Measurements from ENCODE around the gene INPP4B. TPM values are rescaled to one million over a fixed set of nuclear protein-coding genes. Genes with fewer than 3 reads are reported as not detected.
A peak's percentile ranks its signal among the peaks of the same experiment; 100 is the strongest.

The INPP4B gene
- total RNA-seq, 1 donor from 2014 or later, result 12.1 TPM

DNA sequence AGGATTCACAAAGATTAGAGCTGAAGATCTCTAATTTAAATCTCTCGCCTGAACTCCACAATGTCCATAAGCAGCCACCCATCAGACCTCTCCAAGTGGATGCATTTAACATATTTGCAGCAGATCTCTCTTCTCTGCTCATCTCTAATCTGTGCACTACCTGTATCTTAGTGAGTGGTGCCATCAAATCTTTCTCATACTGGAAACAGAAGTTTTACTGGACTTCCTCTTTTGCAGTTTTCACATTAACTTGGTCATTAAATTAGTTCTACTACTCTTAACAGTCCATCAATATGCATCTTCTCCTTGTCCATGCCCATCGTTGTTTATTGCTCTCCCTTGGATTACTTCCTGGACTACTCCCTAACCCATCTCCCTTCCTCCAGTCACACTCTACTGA, 721.2 kb downstream of the INPP4B start:
- ATAC-seq, result no peak
- no peak for DNase-seq (ENCODE audit: missing footprints)
- intact Hi-C loops (cut with DNase I), result loop anchor here (5.0 kb wide), 1 partner anchor 227 kb away; no protein-coding TSS in a partner anchor

DNA sequence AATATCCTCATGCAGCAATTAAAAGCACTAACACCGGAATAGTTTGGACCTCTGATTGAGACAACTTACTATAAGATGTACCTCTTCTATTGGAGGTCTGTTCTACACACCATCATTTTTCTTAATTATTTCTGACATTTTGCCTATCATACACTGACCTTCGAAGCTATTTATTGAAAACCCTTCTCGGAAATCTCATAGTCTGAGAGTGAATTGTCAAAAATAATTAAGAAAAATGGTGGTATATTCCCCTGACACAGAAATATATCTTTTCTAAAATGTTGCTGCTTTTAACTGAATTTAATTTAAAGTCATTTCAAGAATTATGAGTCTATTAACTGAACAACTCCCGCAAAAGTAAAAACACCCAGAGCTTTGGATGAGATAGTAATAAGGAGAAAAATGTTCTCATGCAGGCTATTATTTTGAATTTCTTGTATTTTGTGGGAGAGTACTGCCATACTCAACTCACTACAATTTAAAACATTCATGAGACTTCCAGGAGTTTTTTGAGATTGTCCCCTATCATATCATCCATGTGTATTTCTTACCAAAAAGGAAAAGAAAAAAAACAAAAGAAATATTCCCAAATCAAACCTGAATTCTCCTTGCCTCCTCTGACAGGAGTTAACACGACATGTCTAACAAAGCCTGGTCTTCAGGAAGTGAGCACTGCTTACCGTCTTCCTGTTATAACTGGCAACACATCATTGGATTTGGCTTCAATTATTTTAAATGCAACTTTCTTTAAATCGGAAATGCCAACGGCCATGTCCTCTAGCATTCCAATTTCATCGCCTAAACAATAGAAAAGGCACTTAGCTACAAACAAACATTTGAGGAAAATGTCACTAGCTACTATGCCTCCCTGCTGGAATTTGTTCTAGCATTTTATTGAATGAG, 724.4 kb downstream of the INPP4B start:
- intact Hi-C loops (cut with DNase I), result loop anchor here (5.0 kb wide), 1 partner anchor 231 kb away; no protein-coding TSS in a partner anchor
- DNase-seq (ENCODE audit: missing footprints) (no peak), ATAC-seq (no peak)

DNA sequence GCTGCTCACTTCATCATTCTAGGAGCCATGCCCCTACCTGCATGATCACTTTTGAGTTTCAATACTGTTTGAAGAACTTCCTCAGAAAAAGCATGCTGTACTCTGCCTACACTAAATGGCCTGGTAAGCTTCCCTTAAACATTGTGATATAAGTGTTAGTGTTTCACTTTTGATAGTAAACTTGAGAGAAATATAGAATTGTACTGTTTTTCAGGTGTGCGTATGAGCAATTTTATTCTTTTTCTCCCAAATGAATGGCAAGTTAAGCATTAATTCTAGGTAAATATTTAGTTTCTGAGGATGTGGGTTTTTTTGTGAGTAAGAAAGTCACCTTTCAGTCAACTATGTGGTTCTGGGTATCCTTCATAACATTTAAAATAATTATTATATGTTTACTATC, 725.2 kb downstream of the INPP4B start:
- ATAC-seq (no peak), DNase-seq (ENCODE audit: missing footprints) (no peak)
- intact Hi-C loops (cut with DNase I), result loop anchor here (5.0 kb wide), 1 partner anchor 231 kb away; no protein-coding TSS in a partner anchor

DNA sequence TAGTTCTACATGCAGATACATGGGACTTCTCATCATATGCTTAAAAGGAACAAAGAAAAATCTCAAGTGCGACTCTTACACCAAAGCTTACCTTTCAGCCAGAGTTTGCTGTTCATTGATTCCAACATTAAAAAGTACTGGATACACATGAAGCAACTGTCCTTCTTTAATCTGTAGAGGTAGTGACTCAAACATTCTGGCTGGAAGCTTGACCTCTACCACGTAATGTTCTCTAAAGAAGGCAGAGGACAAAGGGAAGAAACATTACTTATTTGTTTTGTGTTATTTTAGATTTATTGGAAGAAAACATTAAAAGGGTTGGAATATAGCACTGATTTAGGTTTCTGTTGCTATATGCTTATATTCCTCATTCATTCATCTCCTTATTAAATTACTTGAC, 733.6 kb downstream of the INPP4B start:
- no peak for ATAC-seq
- intact Hi-C loops (cut with DNase I), result no loop called here
- DNase-seq (ENCODE audit: missing footprints), result no peak

DNA sequence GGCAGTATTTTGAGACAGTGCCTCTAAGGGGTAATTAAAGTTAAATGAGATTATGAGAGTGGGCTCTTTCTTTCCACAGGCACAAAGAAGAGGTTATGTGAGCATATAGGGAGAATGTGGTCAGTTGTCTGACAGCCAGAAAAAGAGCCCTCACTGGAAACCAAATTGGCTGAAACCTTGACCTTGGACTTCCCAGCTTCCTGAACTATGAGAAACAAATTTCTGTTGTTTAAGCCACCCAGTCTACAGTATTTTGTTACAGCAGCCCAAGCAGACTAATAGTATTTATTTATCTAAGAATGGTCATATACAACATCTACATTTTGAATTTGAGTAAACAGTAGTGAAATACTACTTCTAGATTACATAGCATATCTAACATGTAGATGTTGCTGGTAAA, 736.0 kb downstream of the INPP4B start:
- intact Hi-C loops (cut with DNase I), result no loop called here
- DNase-seq (ENCODE audit: missing footprints), result no peak
- ATAC-seq, result no peak

DNA sequence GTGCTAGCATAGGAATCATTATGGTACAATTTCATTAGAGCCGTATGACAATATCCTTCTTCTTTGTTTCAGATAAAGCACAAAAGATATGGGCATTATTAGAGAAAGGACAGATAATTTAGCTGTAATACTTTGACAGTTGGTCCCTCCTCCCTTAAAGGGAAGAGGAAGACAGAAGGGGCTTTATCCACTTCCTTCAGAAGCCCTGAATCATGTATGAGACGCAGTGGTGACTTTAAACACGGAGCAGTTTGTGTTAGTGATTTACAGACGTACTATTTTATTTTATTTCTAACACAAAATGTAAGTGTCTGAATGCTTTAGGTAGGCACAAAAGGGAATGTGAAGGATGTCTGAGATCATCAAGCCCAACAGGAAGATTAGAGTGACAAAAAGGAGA, 742.1 kb downstream of the INPP4B start:
- ATAC-seq, result no peak
- intact Hi-C loops (cut with DNase I), result no loop called here
- no peak for DNase-seq (ENCODE audit: missing footprints)

DNA sequence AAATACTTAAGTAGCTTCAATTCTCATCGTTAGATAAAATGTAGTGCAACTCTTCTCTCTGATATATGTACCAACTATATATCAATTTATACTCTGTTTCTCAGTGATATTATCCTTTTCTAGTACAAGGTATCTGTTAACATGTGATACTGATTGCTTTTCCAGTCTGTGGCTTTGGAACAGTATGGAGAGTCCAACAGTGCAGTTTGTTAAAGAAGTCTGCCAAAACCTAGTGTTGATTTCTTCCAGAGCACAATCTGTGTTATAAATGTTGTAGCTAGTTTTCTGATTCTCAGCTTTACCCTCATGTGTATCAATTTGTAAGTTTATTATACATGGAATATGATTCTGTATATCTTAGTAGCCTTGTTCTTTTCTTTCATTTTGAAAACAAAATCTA, 744.7 kb downstream of the INPP4B start:
- DNase-seq (ENCODE audit: missing footprints), result no peak
- ATAC-seq, result no peak
- intact Hi-C loops (cut with DNase I), result no loop called here

DNA sequence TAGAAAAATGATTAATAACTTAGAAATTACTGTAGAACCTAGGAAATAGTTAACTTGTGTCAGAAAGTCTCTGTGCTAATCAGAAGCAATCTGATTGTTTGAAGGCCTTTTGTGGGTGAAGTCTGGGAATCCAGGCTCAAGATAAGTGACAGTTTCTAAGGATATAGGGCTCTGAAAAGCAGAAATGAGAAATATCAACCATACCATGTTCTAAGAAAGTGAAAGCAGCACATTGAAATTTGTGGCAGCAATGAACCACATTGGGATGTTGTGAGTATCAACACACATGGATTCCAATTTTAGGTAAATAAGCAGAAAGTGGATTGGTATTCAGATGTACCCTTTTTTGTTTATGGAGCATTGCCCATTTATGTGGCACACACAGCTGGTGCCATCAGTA, 745.2 kb downstream of the INPP4B start:
- intact Hi-C loops (cut with DNase I), result no loop called here
- DNase-seq (ENCODE audit: missing footprints) (no peak), ATAC-seq (no peak)

DNA sequence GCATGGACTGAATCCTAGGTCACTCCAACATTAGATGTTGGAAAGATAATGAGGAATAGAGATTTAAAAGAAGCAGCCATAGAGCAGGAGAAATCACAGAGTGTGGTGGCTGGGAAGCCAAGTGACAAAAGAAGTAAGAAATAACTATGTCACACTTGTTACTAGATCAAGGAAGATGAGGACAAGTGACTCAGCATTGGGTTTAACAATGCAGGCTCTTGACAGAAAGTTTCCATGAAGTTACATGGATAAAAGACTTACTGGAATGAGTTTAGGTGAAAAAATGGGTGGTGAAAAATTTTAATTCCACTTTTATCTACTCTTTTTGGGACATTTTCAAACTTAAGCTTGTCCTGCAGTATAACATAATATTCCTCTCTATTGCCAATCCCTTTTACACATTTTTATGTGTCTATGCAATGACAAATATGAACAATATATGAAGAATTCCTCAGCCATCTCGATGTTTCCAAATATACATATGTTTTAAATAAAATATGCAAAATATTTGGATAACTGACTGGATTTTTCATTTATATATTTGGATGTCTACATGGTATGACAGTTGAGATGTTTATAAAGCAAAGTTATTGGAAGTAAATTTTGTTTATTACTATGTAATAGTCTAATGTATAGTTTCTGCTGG, 747.1 kb downstream of the INPP4B start:
- intact Hi-C loops (cut with DNase I), result no loop called here
- no peak for ATAC-seq
- DNase-seq (ENCODE audit: missing footprints), result no peak

DNA sequence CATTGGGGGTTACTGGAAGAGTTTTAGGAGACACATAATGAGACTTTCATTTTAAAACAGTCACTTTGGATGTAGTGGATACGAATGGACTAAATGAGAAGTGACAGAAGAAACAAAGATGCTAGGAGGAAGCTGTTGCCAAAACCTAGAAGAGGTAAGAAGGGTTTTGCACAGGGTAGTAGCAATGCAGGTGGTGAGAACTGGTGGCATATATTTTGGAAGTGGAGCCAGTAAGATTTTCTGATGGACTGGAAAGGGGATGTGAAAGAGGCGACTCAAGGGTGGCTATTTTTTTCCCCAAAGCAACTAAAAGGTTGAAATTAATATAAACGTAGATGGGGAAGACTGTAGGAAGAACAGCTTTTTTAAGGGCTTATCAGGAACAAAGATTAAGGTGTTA, 747.7 kb downstream of the INPP4B start:
- intact Hi-C loops (cut with DNase I), result no loop called here
- DNase-seq (ENCODE audit: missing footprints) (no peak), ATAC-seq (no peak)

DNA sequence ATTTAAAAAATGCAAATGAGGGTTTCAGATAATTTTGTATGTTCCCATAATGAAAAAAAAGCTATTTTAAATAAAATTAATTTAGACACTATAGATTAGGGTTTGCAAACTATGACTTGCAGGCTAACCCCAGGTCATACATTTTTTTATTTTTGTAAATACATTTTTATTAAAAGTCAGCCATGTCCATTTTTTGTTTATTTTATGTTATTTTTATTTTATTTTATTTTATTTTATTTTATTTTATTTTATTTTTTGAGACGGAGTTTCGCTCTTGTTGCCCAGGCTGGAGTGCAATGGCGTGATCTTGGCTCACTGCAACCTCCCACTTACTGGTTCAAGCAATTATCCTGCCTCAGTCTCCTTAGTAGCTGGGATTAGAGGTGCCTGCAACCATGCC, 749.1 kb downstream of the INPP4B start:
- intact Hi-C loops (cut with DNase I), result no loop called here
- ATAC-seq (no peak), DNase-seq (ENCODE audit: missing footprints) (no peak)

DNA sequence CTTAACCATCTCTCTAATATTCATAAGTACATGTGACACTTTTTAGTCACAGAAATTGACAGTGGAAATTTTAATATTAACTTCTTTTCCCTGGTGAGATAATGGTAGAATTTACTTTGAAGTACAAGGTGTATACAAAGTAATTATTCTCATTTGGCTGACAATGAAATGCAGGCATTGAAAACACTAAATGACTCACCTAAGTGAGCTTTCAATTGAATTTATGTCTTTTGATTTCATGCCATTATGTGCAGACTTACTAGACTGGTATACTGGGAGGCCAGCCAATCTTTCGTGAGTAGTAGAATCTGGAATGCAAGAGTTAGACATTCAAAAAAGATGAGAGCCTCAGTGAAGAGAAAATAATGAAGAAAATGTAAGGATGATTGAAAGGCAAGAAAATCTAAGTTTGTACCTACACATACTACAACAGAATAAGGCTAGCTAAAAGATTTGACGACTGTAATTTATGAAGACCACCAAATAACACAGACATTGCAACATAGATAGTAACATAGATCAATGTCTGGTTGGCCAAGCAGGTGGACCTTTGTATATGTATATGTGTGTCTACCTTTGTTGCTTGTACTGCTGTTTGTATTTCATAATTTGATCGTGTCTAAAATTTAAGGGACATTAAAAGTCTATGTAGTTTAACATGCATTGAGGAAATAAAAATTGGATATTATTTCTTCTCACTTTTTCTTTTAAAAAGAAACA, 750.1 kb downstream of the INPP4B start:
- intact Hi-C loops (cut with DNase I), result no loop called here
- DNase-seq (ENCODE audit: missing footprints), result no peak
- no peak for ATAC-seq

DNA sequence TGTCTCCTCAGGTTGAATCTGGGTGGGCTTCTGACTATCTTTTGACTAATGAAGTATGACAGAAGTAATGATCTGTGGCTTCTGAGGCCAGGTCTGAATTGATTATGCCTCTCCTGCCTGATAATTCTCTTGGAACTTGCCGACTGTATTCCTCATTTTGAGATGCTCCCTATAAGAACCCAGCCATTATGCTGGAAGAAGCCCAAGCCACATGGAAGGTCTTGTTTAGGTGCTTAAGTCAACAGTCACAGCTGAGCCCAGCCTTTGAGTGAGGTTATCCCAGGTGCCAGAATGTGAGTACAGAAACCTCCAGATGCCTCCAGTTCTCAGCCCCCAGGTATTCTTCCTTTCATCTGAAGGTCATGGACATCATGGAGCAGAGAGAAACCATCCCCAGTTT, 753.2 kb downstream of the INPP4B start:
- ATAC-seq, result no peak
- intact Hi-C loops (cut with DNase I), result no loop called here
- no peak for DNase-seq (ENCODE audit: missing footprints)

DNA sequence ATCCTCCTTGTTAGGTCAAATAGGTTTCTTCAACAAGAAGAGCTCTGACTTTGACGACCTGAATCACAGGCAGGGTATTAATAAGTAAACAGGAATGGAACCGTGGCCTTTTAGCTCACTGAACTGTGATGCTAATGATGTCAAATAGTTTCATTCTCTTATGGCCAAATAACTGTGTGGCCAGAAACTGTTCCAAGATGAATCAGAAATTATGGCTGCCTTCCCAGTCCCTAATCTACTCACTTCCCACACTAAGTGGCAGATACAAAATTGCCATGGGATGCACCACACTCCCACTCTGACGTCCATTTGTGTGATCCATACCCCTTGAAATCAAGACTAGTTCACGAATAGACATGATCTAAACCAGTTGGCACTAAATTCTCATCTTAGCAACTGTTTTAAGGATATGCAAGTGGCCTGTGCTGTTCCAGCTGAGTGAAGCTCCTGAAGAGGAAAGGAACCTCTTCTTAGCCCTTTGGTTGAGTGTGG, 754.4 kb downstream of the INPP4B start:
- no peak for DNase-seq (ENCODE audit: missing footprints)
- peak; percentile 87 for ATAC-seq
- intact Hi-C loops (cut with DNase I), result no loop called here

DNA sequence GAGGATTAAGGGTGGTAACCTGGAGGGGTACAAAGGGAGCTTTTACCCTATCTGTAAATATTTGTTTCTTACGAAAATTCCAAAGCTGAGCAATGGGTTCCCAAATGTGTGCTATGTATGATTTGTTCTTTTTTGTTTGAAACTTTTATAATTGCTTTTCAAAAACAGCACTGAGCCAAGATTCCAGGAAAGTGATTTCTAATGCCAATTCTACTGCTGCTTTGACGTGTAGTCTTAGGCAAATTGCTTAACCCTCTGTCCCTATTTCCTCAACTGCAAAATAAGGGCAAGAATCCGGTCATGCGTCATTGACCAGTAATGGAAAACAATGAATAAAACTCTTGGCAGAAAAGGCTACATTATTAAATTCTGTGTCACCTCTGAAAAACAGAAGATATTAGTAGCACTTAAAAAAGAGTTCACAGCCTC, 755.0 kb downstream of the INPP4B start:
- peak; percentile 70 for ATAC-seq
- intact Hi-C loops (cut with DNase I), result no loop called here
- DNase-seq (ENCODE audit: missing footprints), result no peak

DNA sequence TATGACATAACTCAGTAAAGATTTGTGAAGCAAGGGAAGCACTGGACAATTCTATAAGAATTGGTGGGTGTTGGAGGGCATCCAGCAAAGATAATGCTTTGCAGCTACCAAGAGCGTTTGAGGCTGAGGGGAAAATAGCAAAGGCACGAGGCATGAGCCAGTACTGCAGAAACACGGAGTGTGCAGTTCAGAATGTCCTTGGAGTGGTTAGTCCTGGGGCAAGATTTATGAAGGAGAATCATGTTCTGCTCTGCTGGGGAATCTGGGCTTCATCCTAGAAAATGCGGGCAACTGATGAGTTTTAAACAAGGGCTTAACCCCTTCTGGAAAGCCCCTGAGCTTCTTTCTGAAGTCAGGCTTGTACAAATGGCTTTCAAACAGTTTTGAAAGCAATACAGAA, 757.2 kb downstream of the INPP4B start:
- no peak for ATAC-seq
- no peak for DNase-seq (ENCODE audit: missing footprints)
- intact Hi-C loops (cut with DNase I), result no loop called here

DNA sequence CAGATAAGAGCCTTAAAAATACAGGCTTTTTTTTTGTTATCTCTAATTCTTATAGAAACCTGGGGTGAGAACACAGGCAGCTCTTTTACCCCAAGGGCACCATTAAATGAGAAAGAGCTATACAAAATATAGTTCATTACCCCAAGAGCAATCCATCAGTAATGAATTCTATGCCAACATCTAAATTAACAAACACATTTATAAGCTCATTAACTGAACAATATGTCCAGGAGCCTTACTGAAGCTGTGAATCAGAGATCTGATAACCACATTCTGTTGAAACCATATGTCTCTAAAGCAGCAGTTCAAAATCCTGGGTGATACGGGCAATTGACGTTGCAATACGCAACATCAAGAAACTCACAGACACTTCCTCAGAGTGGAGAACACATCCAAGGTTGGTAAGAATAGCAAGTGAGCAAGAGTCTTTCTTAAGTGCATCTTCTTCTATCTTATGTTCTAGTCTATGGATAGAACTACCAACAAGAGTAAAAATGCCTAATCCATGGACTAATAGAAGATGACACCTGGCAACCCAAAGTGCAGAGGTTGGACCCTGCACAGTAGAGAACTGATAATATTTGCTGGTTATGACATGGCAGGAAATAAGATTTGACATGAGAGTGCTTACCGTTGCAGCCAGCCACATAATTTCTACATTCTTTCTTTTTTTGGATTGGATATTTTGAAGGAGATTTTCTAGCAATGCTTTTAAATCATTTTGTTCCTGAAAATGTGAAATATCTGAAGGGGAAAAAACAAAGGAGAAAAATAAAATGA, 760.4 kb downstream of the INPP4B start:
- intact Hi-C loops (cut with DNase I), result no loop called here
- ATAC-seq, result no peak
- no peak for DNase-seq (ENCODE audit: missing footprints)

DNA sequence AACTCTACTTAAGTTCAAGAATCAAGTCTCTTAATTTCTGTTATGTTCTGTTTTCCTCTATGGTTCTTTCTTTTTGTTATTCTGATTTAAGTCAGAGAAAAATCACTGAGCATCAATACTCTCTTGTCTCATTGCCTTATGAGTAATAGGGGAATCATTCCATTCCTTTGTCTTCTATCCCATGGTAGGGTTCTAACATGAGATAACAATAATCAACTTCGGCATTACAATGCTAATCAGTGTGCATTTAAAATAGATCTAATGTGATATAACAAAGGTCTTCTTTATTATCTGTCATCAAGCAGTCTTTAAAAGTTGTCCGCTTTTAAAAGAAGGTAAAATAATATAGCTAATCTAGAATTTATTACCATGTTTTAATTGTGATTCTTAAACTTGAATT, 762.8 kb downstream of the INPP4B start:
- DNase-seq (ENCODE audit: missing footprints) (no peak), ATAC-seq (no peak)
- intact Hi-C loops (cut with DNase I), result no loop called here

DNA sequence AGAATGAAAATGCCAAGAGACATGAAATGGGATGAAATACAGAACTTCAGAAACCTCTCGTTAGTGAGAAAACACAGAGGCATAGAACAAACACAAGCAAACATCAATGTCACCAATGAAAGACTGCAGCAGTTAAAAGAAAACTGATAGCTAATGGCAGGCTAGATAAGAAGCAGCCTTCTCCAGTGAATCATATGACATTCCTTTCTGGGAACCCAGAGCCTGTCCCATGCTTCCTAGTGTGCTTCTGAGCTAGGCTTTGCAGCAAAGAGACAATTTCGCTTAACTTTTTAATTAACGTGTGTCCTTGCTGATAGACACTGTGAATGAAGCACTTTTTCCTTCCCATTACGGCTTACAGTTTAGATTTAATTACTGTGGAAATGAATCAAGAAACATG, 765.1 kb downstream of the INPP4B start:
- no peak for DNase-seq (ENCODE audit: missing footprints)
- ATAC-seq, result no peak
- intact Hi-C loops (cut with DNase I), result no loop called here
